Upper lobe of right lung (tissue), 1 donor: ENCODE data around the gene ATP7A. TPM values are rescaled to one million over a fixed set of nuclear protein-coding genes. Genes with fewer than 3 reads are reported as not detected.

Experiments
- ATAC-seq: fragments of 200-7000 bp; cut with Tn5 transposase; one replicate; pipeline ENCODE4 v1.9.1; 2020; ENCODE audit warnings: mild to moderate bottlenecking, moderate library complexity
- DNase-seq: peaks from one replicate; pipeline ENCODE4 v3.0.0-alpha.2; 2020
- H3K27ac ChIP-seq: fragments of 200-600 bp; one replicate; pipeline ENCODE4 v1.8.0; 2022
- H3K27me3 ChIP-seq: fragments of 200-600 bp; one replicate; pipeline ENCODE4 v1.8.0; 2022; ENCODE audit warnings: mild to moderate bottlenecking
- H3K36me3 ChIP-seq: fragments of 200-600 bp; one replicate; pipeline ENCODE4 v1.8.0; 2022
- H3K4me1 ChIP-seq: fragments of 200-600 bp; one replicate; pipeline ENCODE4 v1.8.0; 2022
- H3K4me3 ChIP-seq: fragments of 200-600 bp; one replicate; pipeline ENCODE4 v1.8.0; 2022; ENCODE audit warnings: mild to moderate bottlenecking
- H3K9me3 ChIP-seq: fragments of 200-600 bp; one replicate; pipeline ENCODE4 v1.8.0; 2022
- CTCF ChIP-seq: fragments of 200-600 bp; IDR thresholded peaks from one replicate; pipeline ENCODE4 v1.8.0; 2022; ENCODE audit warnings: antibody characterized with exemption
- intact Hi-C: fragments of 100-400 bp; cut with DNase I; formaldehyde crosslinking; loops from one replicate; pipeline ENCODE4 v1.11.0; 2022
- total RNA-seq: library from RNA; stranded (reverse); fragmentation: NEBNext Ultra II Directional; extraction: Animal tissue kit (Norgen Biotek cat#: 25700); gene quantifications from one replicate; pipeline ENCODE4 v1.2.1, GENCODE V29; 2021
- donor health status: DM: no; HTN: yes; CAD: no; lungs with severe emphysema.

The ATP7A gene
- total RNA-seq, 1 donor from 2014 or later, result 16.4 TPM

GRCh38 chrX:77952173-77952572 is 41.7 kb downstream of the ATP7A start:
- Histone ChIP-seq H3K4me1 (no peaks in the 10 kb centered on the region), H3K4me3 (no peak overlapping the region), H3K27me3 (no peaks in the 10 kb centered on the region), H3K9me3 (no peaks in the 10 kb centered on the region), H3K36me3 (no peaks in the 10 kb centered on the region), H3K27ac (no peak overlapping the region)
- no peak for TF ChIP-seq CTCF
- intact Hi-C loops, result no loop called here
- ATAC-seq (no peak), DNase-seq (no peak)

- no peaks in the 10 kb centered on the region for H3K27me3 ChIP-seq
- no peaks in the 10 kb centered on the region for H3K36me3 ChIP-seq
- H3K27ac ChIP-seq, result no peak overlapping the region
- no peaks in the 10 kb centered on the region for H3K9me3 ChIP-seq
- no peak overlapping the region for H3K4me3 ChIP-seq
- DNase-seq (no peak), ATAC-seq (no peak)
- TF ChIP-seq CTCF, result no peak
- H3K4me1 ChIP-seq, result no peaks in the 10 kb centered on the region
- intact Hi-C loops, result no loop called here
These were observed 42.8 kb downstream of the ATP7A start for GRCh38 chrX:77953302-77953701.

- intact Hi-C loops, result no loop called here
- no peak overlapping the region for H3K27ac ChIP-seq
- ATAC-seq (no peak), DNase-seq (no peak)
- TF ChIP-seq CTCF, result no peak
- H3K4me3 ChIP-seq, result no peak overlapping the region
- H3K27me3 ChIP-seq, result no peaks in the 10 kb centered on the region
- H3K9me3 ChIP-seq, result no peaks in the 10 kb centered on the region
- no peaks in the 10 kb centered on the region for H3K36me3 ChIP-seq
- H3K4me1 ChIP-seq, result no peaks in the 10 kb centered on the region
These were observed 43.2 kb downstream of the ATP7A start for GRCh38 chrX:77953708-77954107.

- H3K4me1 ChIP-seq, result no peaks in the 10 kb centered on the region
- TF ChIP-seq CTCF, result no peak
- H3K4me3 ChIP-seq, result no peak overlapping the region
- ATAC-seq (no peak), DNase-seq (no peak)
- intact Hi-C loops, result no loop called here
- H3K9me3 ChIP-seq, result no peaks in the 10 kb centered on the region
- no peaks in the 10 kb centered on the region for H3K36me3 ChIP-seq
- H3K27me3 ChIP-seq, result no peaks in the 10 kb centered on the region
- no peak overlapping the region for H3K27ac ChIP-seq
These were observed 50.1 kb downstream of the ATP7A start for GRCh38 chrX:77960567-77960966.

GRCh38 chrX:77961063-77961462 is 50.6 kb downstream of the ATP7A start:
- Histone ChIP-seq H3K4me1 (no peaks in the 10 kb centered on the region), H3K27ac (no peak overlapping the region), H3K27me3 (no peaks in the 10 kb centered on the region), H3K4me3 (no peak overlapping the region), H3K9me3 (no peaks in the 10 kb centered on the region), H3K36me3 (no peaks in the 10 kb centered on the region)
- ATAC-seq, result no peak
- intact Hi-C loops, result no loop called here
- no peak for TF ChIP-seq CTCF
- DNase-seq, result no peak
